K562 (cell line): Measurements from ENCODE around the gene BNIP3. TPM values are rescaled to one million over a fixed set of nuclear protein-coding genes. Genes with fewer than 3 reads are reported as not detected.

ENCODE experiments used
- ARID1B ChIP-seq: fragments of 450-650 bp; IDR thresholded peaks from 2 replicates; pipeline ENCODE4 v1.6.1; 2016; ENCODE audit warnings: antibody characterized with exemption, mild to moderate bottlenecking, inconsistent platforms
- BRF1 ChIP-seq: IDR thresholded peaks from 3 replicates; pipeline ENCODE4 v1.6.1; 2011; ENCODE audit warnings: borderline replicate concordance, mild to moderate bottlenecking; ENCODE audit not compliant: insufficient read length; ENCODE audit errors: extremely low read depth
- CBFA2T2 ChIP-seq: fragments of 450-650 bp; conservative IDR thresholded peaks from 2 replicates; pipeline ENCODE4 v1.6.1; 2017; ENCODE audit warnings: mild to moderate bottlenecking
- CBFA2T3 ChIP-seq: fragments of 450-650 bp; IDR thresholded peaks from 2 replicates; pipeline ENCODE4 v1.6.1; 2017
- CREM ChIP-seq: IDR thresholded peaks from 2 replicates; pipeline ENCODE4 v1.6.1; 2014; ENCODE audit warnings: antibody characterized with exemption, low read depth
- ELF2 ChIP-seq: fragments of 250-450 bp; sonication (Bioruptor Pico); IDR thresholded peaks from 2 replicates; pipeline ENCODE4 v1.5.0; 2021; ENCODE audit warnings: mild to moderate bottlenecking
- JUND ChIP-seq, 2 experiments: IDR thresholded peaks; 2 replicates in 1 of 2; 3 replicates in 1 of 2; pipeline ENCODE4 v1.6.1; 2011; ENCODE audit warnings: borderline replicate concordance in 2 of 2, low read depth in 2 of 2, low read length in 2 of 2, improper control_type of control experiment in 1 of 2, missing biosample characterization in 1 of 2, missing genetic modification characterization in 1 of 2, missing genetic modification reagents in 1 of 2
- L3MBTL2 ChIP-seq: fragments of 450-650 bp; IDR thresholded peaks from 2 replicates; pipeline ENCODE4 v1.6.1; 2016; ENCODE audit warnings: mild to moderate bottlenecking, moderate library complexity
- NELFE ChIP-seq: IDR thresholded peaks from 2 replicates; pipeline ENCODE4 v1.6.1; 2011; ENCODE audit warnings: mild to moderate bottlenecking; ENCODE audit not compliant: insufficient read depth, insufficient read length
- NFRKB ChIP-seq: fragments of 450-650 bp; IDR thresholded peaks from 2 replicates; pipeline ENCODE4 v1.6.1; 2016; ENCODE audit warnings: low read depth
- OTX1 ChIP-seq: fragments of 450-650 bp; formaldehyde crosslinking; IDR thresholded peaks from 2 replicates; pipeline ENCODE4 v1.4.0; 2022; ENCODE audit warnings: mild to moderate bottlenecking
- TCF7L2 ChIP-seq: fragments of 150-350 bp; IDR thresholded peaks from 2 replicates; pipeline ENCODE4 v1.6.1; 2016; ENCODE audit warnings: low read depth, mild to moderate bottlenecking, low read length, moderate library complexity
- THAP7 ChIP-seq: fragments of 250-450 bp; sonication (Bioruptor Pico); IDR thresholded peaks from 2 replicates; pipeline ENCODE4 v1.5.0; 2021
- ZKSCAN8 ChIP-seq: fragments of 200-800 bp; sonication (Bioruptor generic); IDR thresholded peaks from 2 replicates; pipeline ENCODE4 v1.6.1; 2016; ENCODE audit warnings: missing genetic modification characterization, missing compliant biosample characterization
- ZNF41 ChIP-seq: fragments of 250-450 bp; sonication (Bioruptor Pico); conservative IDR thresholded peaks from 2 replicates; pipeline ENCODE4 v1.4.0; 2020; ENCODE audit warnings: mild to moderate bottlenecking
- polyA plus RNA-seq, 8 experiments: library from polyadenylated mRNA; depleted of rRNA in 4 of 8; stranded (reverse) in 5 of 8; unstranded in 3 of 8; fragments of >200 nt; fragmentation: Nextera tagmentation in 2 of 8; fragmentation: Illumina TruSeq in 1 of 8; extraction: Ambion mirVana in 2 of 8; extraction: Trizol in 1 of 8; gene quantifications; 2 replicates each; pipeline versions ENCODE4 v1.2.1 to v1.2.3, GENCODE V29; 2011 to 2014; ENCODE audit warnings: inconsistent platforms in 1 of 8, missing spikeins in 1 of 8
- total RNA-seq, 7 experiments: library from RNA; depleted of rRNA in 6 of 7; stranded (reverse); fragments of >200 nt in 6 of 7; fragmentation: Illumina TruSeq in 2 of 7; extraction: Trizol in 2 of 7; gene quantifications; 2 replicates each; pipeline versions ENCODE4 v1.2.1 to v1.2.3, GENCODE V29; 2011 to 2021; ENCODE audit warnings: low replicate concordance in 1 of 7
- TF ChIP-seq, protein P1 (sequence below): fragments of 450-650 bp; IDR thresholded peaks from 2 replicates; pipeline ENCODE4 v1.6.1; 2016; ENCODE audit warnings: mild to moderate bottlenecking, moderate library complexity

The BNIP3 gene
- total and polyA plus RNA-seq, 9 of the 15 experiments (the other 6 are each of a cell fraction or from before 2014, with no cell fraction given): 9.2 to 119 (median 42.2) TPM

- TF ChIP-seq ZKSCAN8 (CRISPR knock-in tag): no peak
- peak; percentile 4; the same call in 1 of the 2 replicates for TF ChIP-seq CREM
- no peak for TF ChIP-seq NELFE
- TF ChIP-seq THAP7 (CRISPR knock-in tag): no peak
- peak; percentile 37; the same call in 1 of the 2 replicates for TF ChIP-seq JUND (IDR thresholded peaks at IDR 0.05; ENCODE audit: borderline replicate concordance, low read depth, low read length)
- TF ChIP-seq JUND (tag; IDR thresholded peaks at IDR 0.05; ENCODE audit: borderline replicate concordance, low read depth, low read length): no peak
- TF ChIP-seq, protein P1, sequence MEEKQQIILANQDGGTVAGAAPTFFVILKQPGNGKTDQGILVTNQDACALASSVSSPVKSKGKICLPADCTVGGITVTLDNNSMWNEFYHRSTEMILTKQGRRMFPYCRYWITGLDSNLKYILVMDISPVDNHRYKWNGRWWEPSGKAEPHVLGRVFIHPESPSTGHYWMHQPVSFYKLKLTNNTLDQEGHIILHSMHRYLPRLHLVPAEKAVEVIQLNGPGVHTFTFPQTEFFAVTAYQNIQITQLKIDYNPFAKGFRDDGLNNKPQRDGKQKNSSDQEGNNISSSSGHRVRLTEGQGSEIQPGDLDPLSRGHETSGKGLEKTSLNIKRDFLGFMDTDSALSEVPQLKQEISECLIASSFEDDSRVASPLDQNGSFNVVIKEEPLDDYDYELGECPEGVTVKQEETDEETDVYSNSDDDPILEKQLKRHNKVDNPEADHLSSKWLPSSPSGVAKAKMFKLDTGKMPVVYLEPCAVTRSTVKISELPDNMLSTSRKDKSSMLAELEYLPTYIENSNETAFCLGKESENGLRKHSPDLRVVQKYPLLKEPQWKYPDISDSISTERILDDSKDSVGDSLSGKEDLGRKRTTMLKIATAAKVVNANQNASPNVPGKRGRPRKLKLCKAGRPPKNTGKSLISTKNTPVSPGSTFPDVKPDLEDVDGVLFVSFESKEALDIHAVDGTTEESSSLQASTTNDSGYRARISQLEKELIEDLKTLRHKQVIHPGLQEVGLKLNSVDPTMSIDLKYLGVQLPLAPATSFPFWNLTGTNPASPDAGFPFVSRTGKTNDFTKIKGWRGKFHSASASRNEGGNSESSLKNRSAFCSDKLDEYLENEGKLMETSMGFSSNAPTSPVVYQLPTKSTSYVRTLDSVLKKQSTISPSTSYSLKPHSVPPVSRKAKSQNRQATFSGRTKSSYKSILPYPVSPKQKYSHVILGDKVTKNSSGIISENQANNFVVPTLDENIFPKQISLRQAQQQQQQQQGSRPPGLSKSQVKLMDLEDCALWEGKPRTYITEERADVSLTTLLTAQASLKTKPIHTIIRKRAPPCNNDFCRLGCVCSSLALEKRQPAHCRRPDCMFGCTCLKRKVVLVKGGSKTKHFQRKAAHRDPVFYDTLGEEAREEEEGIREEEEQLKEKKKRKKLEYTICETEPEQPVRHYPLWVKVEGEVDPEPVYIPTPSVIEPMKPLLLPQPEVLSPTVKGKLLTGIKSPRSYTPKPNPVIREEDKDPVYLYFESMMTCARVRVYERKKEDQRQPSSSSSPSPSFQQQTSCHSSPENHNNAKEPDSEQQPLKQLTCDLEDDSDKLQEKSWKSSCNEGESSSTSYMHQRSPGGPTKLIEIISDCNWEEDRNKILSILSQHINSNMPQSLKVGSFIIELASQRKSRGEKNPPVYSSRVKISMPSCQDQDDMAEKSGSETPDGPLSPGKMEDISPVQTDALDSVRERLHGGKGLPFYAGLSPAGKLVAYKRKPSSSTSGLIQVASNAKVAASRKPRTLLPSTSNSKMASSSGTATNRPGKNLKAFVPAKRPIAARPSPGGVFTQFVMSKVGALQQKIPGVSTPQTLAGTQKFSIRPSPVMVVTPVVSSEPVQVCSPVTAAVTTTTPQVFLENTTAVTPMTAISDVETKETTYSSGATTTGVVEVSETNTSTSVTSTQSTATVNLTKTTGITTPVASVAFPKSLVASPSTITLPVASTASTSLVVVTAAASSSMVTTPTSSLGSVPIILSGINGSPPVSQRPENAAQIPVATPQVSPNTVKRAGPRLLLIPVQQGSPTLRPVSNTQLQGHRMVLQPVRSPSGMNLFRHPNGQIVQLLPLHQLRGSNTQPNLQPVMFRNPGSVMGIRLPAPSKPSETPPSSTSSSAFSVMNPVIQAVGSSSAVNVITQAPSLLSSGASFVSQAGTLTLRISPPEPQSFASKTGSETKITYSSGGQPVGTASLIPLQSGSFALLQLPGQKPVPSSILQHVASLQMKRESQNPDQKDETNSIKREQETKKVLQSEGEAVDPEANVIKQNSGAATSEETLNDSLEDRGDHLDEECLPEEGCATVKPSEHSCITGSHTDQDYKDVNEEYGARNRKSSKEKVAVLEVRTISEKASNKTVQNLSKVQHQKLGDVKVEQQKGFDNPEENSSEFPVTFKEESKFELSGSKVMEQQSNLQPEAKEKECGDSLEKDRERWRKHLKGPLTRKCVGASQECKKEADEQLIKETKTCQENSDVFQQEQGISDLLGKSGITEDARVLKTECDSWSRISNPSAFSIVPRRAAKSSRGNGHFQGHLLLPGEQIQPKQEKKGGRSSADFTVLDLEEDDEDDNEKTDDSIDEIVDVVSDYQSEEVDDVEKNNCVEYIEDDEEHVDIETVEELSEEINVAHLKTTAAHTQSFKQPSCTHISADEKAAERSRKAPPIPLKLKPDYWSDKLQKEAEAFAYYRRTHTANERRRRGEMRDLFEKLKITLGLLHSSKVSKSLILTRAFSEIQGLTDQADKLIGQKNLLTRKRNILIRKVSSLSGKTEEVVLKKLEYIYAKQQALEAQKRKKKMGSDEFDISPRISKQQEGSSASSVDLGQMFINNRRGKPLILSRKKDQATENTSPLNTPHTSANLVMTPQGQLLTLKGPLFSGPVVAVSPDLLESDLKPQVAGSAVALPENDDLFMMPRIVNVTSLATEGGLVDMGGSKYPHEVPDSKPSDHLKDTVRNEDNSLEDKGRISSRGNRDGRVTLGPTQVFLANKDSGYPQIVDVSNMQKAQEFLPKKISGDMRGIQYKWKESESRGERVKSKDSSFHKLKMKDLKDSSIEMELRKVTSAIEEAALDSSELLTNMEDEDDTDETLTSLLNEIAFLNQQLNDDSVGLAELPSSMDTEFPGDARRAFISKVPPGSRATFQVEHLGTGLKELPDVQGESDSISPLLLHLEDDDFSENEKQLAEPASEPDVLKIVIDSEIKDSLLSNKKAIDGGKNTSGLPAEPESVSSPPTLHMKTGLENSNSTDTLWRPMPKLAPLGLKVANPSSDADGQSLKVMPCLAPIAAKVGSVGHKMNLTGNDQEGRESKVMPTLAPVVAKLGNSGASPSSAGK: peak; percentile 79
- TF ChIP-seq NFRKB: 0 out of 2 replicates have a peak, but pooled peaks have one; percentile 25
- TF ChIP-seq TCF7L2: no peak
- peak; percentile 30; the same call in 1 of the 2 replicates for TF ChIP-seq ARID1B
- no peak for TF ChIP-seq ELF2 (CRISPR knock-in tag)
- 0 out of 2 replicates have a peak, but pooled peaks have one; percentile 19 for TF ChIP-seq CBFA2T3
- no peak for TF ChIP-seq BRF1
- peak; percentile 48; the same call in 1 of the 2 replicates for TF ChIP-seq L3MBTL2
- no peak for TF ChIP-seq OTX1
- TF ChIP-seq ZNF41 (CRISPR knock-in tag): no peak
- TF ChIP-seq CBFA2T2: no peak
Observed at GRCh38 chr10:131998845-131999681, 17.3 kb upstream of the BNIP3 start (continued).
